Measurements from ENCODE around the gene PLEKHG4.

- no peak for TF ChIP-seq CTCF (IDR thresholded peaks at IDR 0.05)
- TF ChIP-seq POLR2AphosphoS5 (IDR thresholded peaks at IDR 0.05; ENCODE audit: insufficient read depth in 1 of 2, low read depth in 1 of 2): no peak
- no peak for TF ChIP-seq POLR2A (IDR thresholded peaks at IDR 0.05)
Measured at GRCh38 chr16:67281536-67282446, 2.5 kb downstream of the PLEKHG4 start.
